ENCODE results near the gene WNT9A. TPM values are rescaled to one million over a fixed set of nuclear protein-coding genes. Genes with fewer than 3 reads are reported as not detected.

The WNT9A gene
- total RNA-seq, 2 experiments from 2014 or later: not detected

GRCh38 chr1:227954163-227954850, 6.6 kb upstream of the WNT9A start:
- no peak overlapping the region for H3K4me3 ChIP-seq (ENCODE audit: low read depth, low read length, poor library complexity, severe bottlenecking)
- no peaks in the 10 kb centered on the region for H4K20me1 ChIP-seq (ENCODE audit: insufficient read depth, low read length)
- H3K4me2 ChIP-seq (ENCODE audit: low read length): no peak overlapping the region
- no peaks in the 10 kb centered on the region for H3K79me2 ChIP-seq (ENCODE audit: insufficient read depth, low read depth, low read length)
- no peaks in the 10 kb centered on the region for H3K9me2 ChIP-seq (ENCODE audit: insufficient read depth, low read length)
- intact Hi-C loops (cut with micrococcal nuclease; ENCODE audit: unreplicated experiment): loop anchor here (1.0 kb wide), 1 partner anchor 192 kb away; no protein-coding TSS in a partner anchor
- TF ChIP-seq CTCF (conservative IDR thresholded peaks at IDR 0.05; ENCODE audit: low read length) (peak; percentile 36; the same call in 1 of the 2 replicates), EZH2phosphoT487 (IDR thresholded peaks at IDR 0.05; ENCODE audit: borderline replicate concordance, low read depth, low read length) (no peak)
- no peaks in the 10 kb centered on the region for H3K36me3 ChIP-seq (ENCODE audit: insufficient read depth, low read length)
- no TSS peak for BruUV-seq (replicated peaks)
- H3K4me1 ChIP-seq (ENCODE audit: insufficient read depth, low read length, poor library complexity, severe bottlenecking): no peaks in the 10 kb centered on the region
- H3K27ac ChIP-seq (ENCODE audit: low read depth, low read length, poor library complexity, severe bottlenecking): no peak overlapping the region
- H2AFZ ChIP-seq (ENCODE audit: low read length): no peak overlapping the region
- ChIA-PET CTCF (ENCODE audit: unreplicated experiment) (interaction anchor here (0.7 kb wide), 1 partner anchor 165 kb away, joined by 8 read pairs; no protein-coding TSS in a partner anchor), POLR2A (no interaction called here)
- no peaks in the 10 kb centered on the region for H3K9me3 ChIP-seq (ENCODE audit: low read length)
- no peak for DNase-seq (ENCODE audit: low spot score)

DNA sequence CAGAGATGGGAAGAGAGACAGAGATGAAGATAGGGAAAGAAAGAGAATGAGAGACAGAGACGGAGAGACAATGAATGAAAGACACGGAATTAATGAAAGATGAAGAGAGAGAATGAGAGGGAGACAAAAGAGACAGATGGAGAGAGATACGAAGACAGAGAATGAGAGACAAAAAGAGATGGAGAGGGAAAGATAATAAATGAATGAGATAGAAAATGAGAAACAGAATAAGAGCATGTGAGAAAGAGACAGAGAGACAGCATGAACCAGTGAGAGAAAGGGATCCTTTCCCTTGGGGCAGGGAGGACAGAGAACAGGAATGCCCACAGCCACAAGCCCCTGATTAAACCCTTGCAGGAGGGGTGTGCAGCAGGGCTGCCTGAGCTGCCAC, 5.3 kb upstream of the WNT9A start:
- ChIA-PET CTCF (ENCODE audit: unreplicated experiment) (no interaction called here), POLR2A (interaction anchor here (0.6 kb wide), 1 partner anchor 541 kb away, joined by 3 read pairs; no protein-coding TSS in a partner anchor)
- H3K4me2 ChIP-seq (ENCODE audit: low read length): no peak overlapping the region
- H2AFZ ChIP-seq (ENCODE audit: low read length): no peak overlapping the region
- no peaks in the 10 kb centered on the region for H3K4me1 ChIP-seq (ENCODE audit: insufficient read depth, low read length, poor library complexity, severe bottlenecking)
- H4K20me1 ChIP-seq (ENCODE audit: insufficient read depth, low read length): no peaks in the 10 kb centered on the region
- H3K79me2 ChIP-seq (ENCODE audit: insufficient read depth, low read depth, low read length): no peaks in the 10 kb centered on the region
- H3K36me3 ChIP-seq (ENCODE audit: insufficient read depth, low read length): no peaks in the 10 kb centered on the region
- no peaks in the 10 kb centered on the region for H3K9me3 ChIP-seq (ENCODE audit: low read length)
- BruUV-seq (replicated peaks): no TSS peak
- intact Hi-C loops (cut with micrococcal nuclease; ENCODE audit: unreplicated experiment): no loop called here
- no peak overlapping the region for H3K4me3 ChIP-seq (ENCODE audit: low read depth, low read length, poor library complexity, severe bottlenecking)
- no peaks in the 10 kb centered on the region for H3K9me2 ChIP-seq (ENCODE audit: insufficient read depth, low read length)
- H3K27ac ChIP-seq (ENCODE audit: low read depth, low read length, poor library complexity, severe bottlenecking): no peak overlapping the region
- no peak for DNase-seq (ENCODE audit: low spot score)
- no peak for TF ChIP-seq EZH2phosphoT487 (IDR thresholded peaks at IDR 0.05; ENCODE audit: borderline replicate concordance, low read depth, low read length)
- TF ChIP-seq CTCF (conservative IDR thresholded peaks at IDR 0.05; ENCODE audit: low read length): no peak

DNA sequence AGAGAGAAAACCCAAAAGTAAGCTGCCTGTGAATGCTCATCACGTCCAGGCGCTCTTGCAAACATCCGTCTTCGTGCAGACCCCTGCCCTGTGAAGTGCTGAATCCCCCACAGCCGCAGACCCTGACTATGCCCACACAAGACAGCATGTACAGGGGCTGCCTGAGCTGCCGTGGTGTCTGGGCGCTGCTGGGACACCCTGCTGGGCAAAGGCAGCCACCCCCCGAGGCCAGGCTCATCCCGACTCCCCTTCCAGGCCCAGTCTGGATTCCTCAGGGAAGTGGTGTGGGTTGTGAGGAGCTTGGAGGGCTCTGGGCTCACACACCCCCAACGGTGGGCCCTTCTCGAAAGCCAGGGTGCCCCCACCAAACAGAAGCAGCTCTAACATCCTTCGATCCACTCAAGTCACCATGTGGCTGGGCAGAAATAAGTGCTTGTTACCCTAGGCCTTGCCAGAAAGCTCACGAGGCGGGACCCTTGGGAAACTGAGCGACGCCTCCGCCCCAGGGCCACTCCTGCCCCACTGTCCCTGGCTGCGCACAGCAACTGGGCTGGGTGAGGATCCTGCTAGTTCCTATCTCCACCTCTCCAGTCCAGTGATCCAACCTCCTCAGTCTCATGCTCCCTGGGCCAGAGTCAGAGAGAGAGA, 4.8 kb upstream of the WNT9A start:
- H3K4me2 ChIP-seq (ENCODE audit: low read length): no peak overlapping the region
- H2AFZ ChIP-seq (ENCODE audit: low read length): no peak overlapping the region
- H3K27ac ChIP-seq (ENCODE audit: low read depth, low read length, poor library complexity, severe bottlenecking): no peak overlapping the region
- intact Hi-C loops (cut with micrococcal nuclease; ENCODE audit: unreplicated experiment): no loop called here
- no peaks in the 10 kb centered on the region for H3K36me3 ChIP-seq (ENCODE audit: insufficient read depth, low read length)
- no peak overlapping the region for H3K4me3 ChIP-seq (ENCODE audit: low read depth, low read length, poor library complexity, severe bottlenecking)
- H3K4me1 ChIP-seq (ENCODE audit: insufficient read depth, low read length, poor library complexity, severe bottlenecking): no peaks in the 10 kb centered on the region
- no peaks in the 10 kb centered on the region for H3K79me2 ChIP-seq (ENCODE audit: insufficient read depth, low read depth, low read length)
- ChIA-PET POLR2A (no interaction called here), CTCF (ENCODE audit: unreplicated experiment) (no interaction called here)
- H3K9me3 ChIP-seq (ENCODE audit: low read length): no peaks in the 10 kb centered on the region
- no peaks in the 10 kb centered on the region for H3K9me2 ChIP-seq (ENCODE audit: insufficient read depth, low read length)
- no peak for DNase-seq (ENCODE audit: low spot score)
- TF ChIP-seq EZH2phosphoT487 (IDR thresholded peaks at IDR 0.05; ENCODE audit: borderline replicate concordance, low read depth, low read length) (no peak), CTCF (conservative IDR thresholded peaks at IDR 0.05; ENCODE audit: low read length) (no peak)
- no peaks in the 10 kb centered on the region for H4K20me1 ChIP-seq (ENCODE audit: insufficient read depth, low read length)
- no TSS peak for BruUV-seq (replicated peaks)
